IMR-90 (cell line): ENCODE data around the gene PDE11A. TPM values are rescaled to one million over a fixed set of nuclear protein-coding genes. Genes with fewer than 3 reads are reported as not detected.

Source experiments
- ATAC-seq: fragments of 200-7000 bp; cut with Tn5 transposase; 2 replicates; pipeline ENCODE4 v1.9.1; 2020; ENCODE audit warnings: low read depth, mild to moderate bottlenecking, moderate library complexity
- BruUV-seq: library from RNA; stranded (reverse); fragments of 400-500 nt; replicated peaks from 2 replicates; lab custom pipeline; 2021; lab: Mats Ljungman, UMichigan
- CTCF ChIA-PET: fragments of 300-600 bp; formaldehyde crosslinking; extraction: SDS; loops from one replicate; lab custom pipeline; 2021; ENCODE audit warnings: antibody characterized with exemption; lab: Yijun Ruan, JAX
- POLR2A ChIA-PET: fragments of 300-600 bp; sonication (Branson Sonifier 250); formaldehyde crosslinking; loops from one replicate; lab custom pipeline; 2022; ENCODE audit warnings: antibody characterized with exemption; ENCODE audit not compliant: unreplicated experiment; lab: Charles Lee
- DNase-seq: peaks from one replicate; pipeline ENCODE4 v3.0.0; 2013
- H2AFZ ChIP-seq: replicated peaks from 2 replicates; pipeline ENCODE3; 2013; ENCODE audit warnings: low read length, mild to moderate bottlenecking; ENCODE audit not compliant: poor library complexity
- H2AK5ac ChIP-seq: 2 replicates; pipeline ENCODE4 v1.6.1; 2013; ENCODE audit warnings: low read depth, low read length, inconsistent platforms
- H2AK9ac ChIP-seq: replicated peaks from 2 replicates; pipeline ENCODE3; 2013; ENCODE audit warnings: mild to moderate bottlenecking, low read depth, low read length, moderate library complexity; ENCODE audit not compliant: poor library complexity
- H2BK120ac ChIP-seq: 2 replicates; pipeline ENCODE4 v1.6.1; 2013; ENCODE audit warnings: low read depth, low read length, inconsistent platforms
- H2BK15ac ChIP-seq: 3 replicates; pipeline ENCODE4 v1.6.1; 2013; ENCODE audit warnings: low read depth, low read length, inconsistent platforms
- H2BK20ac ChIP-seq: 2 replicates; pipeline ENCODE4 v1.6.1; 2013; ENCODE audit warnings: low read depth, mild to moderate bottlenecking, inconsistent platforms, low read length, moderate library complexity
- H2BK5ac ChIP-seq: 2 replicates; pipeline ENCODE4 v1.6.1; 2013; ENCODE audit warnings: mild to moderate bottlenecking, low read depth, low read length, inconsistent platforms; ENCODE audit not compliant: poor library complexity, severe bottlenecking
- H3K14ac ChIP-seq: replicated peaks from 2 replicates; pipeline ENCODE4 v1.6.1; 2013; ENCODE audit warnings: low read depth, low read length, inconsistent platforms
- H3K18ac ChIP-seq: 2 replicates; pipeline ENCODE4 v1.6.1; 2013; ENCODE audit warnings: low read depth, low read length, control low read depth
- H3K23ac ChIP-seq: 2 replicates; pipeline ENCODE4 v1.6.1; 2013; ENCODE audit warnings: low read depth, low read length, inconsistent platforms
- H3K27ac ChIP-seq: 2 replicates; pipeline ENCODE4 v1.5.1; 2013; ENCODE audit warnings: mild to moderate bottlenecking, control low read depth, low read length; ENCODE audit not compliant: insufficient read depth
- H3K27me3 ChIP-seq: 2 replicates; pipeline ENCODE4 v1.6.1; 2013; ENCODE audit warnings: low read length; ENCODE audit not compliant: control insufficient read depth, insufficient read depth
- H3K36me3 ChIP-seq: 2 replicates; pipeline ENCODE4 v1.6.1; 2013; ENCODE audit warnings: low read length, mixed read lengths; ENCODE audit not compliant: control insufficient read depth, insufficient read depth
- H3K4ac ChIP-seq: 2 replicates; pipeline ENCODE4 v1.6.1; 2013; ENCODE audit warnings: low read depth, low read length, inconsistent platforms
- H3K4me1 ChIP-seq: 2 replicates; pipeline ENCODE4 v1.6.1; 2013; ENCODE audit warnings: low read length, mixed read lengths; ENCODE audit not compliant: control insufficient read depth, insufficient read depth
- H3K4me2 ChIP-seq: 2 replicates; pipeline ENCODE4 v1.6.1; 2013; ENCODE audit warnings: low read depth, mild to moderate bottlenecking, control low read depth, low read length, moderate library complexity
- H3K4me3 ChIP-seq: 2 replicates; pipeline ENCODE4 v1.5.1; 2013; ENCODE audit warnings: low read depth, mild to moderate bottlenecking, control low read depth, low read length, moderate library complexity; ENCODE audit not compliant: insufficient read depth
- H3K56ac ChIP-seq: 2 replicates; pipeline ENCODE4 v1.6.1; 2013; ENCODE audit warnings: low read length, inconsistent platforms; ENCODE audit not compliant: insufficient read depth; ENCODE audit errors: extremely low read depth
- H3K79me1 ChIP-seq, 2 experiments: 2 replicates each; pipeline ENCODE4 v1.6.1; 2013; ENCODE audit warnings: low read length in 2 of 2, inconsistent platforms in 1 of 2, low read depth in 1 of 2
- H3K9ac ChIP-seq: 2 replicates; pipeline ENCODE4 v1.6.1; 2013; ENCODE audit warnings: low read depth, low read length, control low read depth
- H3K9me1 ChIP-seq: 2 replicates; pipeline ENCODE4 v1.6.1; 2013; ENCODE audit warnings: low read length, inconsistent platforms; ENCODE audit not compliant: insufficient read depth
- H3K9me3 ChIP-seq: 2 replicates; pipeline ENCODE4 v1.6.1; 2013; ENCODE audit warnings: low read length; ENCODE audit not compliant: control insufficient read depth, insufficient read depth
- H4K20me1 ChIP-seq: 2 replicates; pipeline ENCODE4 v1.6.1; 2013; ENCODE audit warnings: low read length, inconsistent platforms; ENCODE audit not compliant: insufficient read depth
- H4K5ac ChIP-seq: 2 replicates; pipeline ENCODE4 v1.6.1; 2013; ENCODE audit warnings: mild to moderate bottlenecking, low read depth, low read length, control low read depth
- H4K8ac ChIP-seq, 2 experiments: 2 replicates each; pipeline ENCODE4 v1.6.1; 2013; ENCODE audit warnings: low read depth in 2 of 2, low read length in 2 of 2, control low read depth in 1 of 2, inconsistent platforms in 1 of 2
- H4K91ac ChIP-seq: 2 replicates; pipeline ENCODE4 v1.6.1; 2013; ENCODE audit warnings: low read depth, low read length, inconsistent platforms; ENCODE audit not compliant: insufficient read depth
- CTCF ChIP-seq: conservative IDR thresholded peaks from 2 replicates; pipeline ENCODE4 v1.5.1; 2012; ENCODE audit warnings: mild to moderate bottlenecking, low read depth, low read length, improper control_type of control experiment
- MAFK ChIP-seq: IDR thresholded peaks from 2 replicates; pipeline ENCODE4 v1.6.1; 2012; ENCODE audit warnings: low read depth, low read length, improper control_type of control experiment
- MXI1 ChIP-seq: IDR thresholded peaks from 2 replicates; pipeline ENCODE4 v1.6.1; 2012; ENCODE audit warnings: low read depth, mild to moderate bottlenecking, low read length, moderate library complexity, borderline replicate concordance
- POLR2A ChIP-seq: IDR thresholded peaks from 2 replicates; pipeline ENCODE4 v1.6.1; 2012; ENCODE audit warnings: mild to moderate bottlenecking, low read depth, low read length
- RFX5 ChIP-seq: IDR thresholded peaks from 2 replicates; pipeline ENCODE4 v1.8.0; 2012; ENCODE audit warnings: low read depth, mild to moderate bottlenecking, low read length, moderate library complexity
- SMC3 ChIP-seq: fragments of 150-350 bp; IDR thresholded peaks from 2 replicates; pipeline ENCODE4 v1.6.1; 2016; ENCODE audit warnings: low read depth, mild to moderate bottlenecking, antibody characterized with exemption, low read length, moderate library complexity
- dilution Hi-C: fragments of 300-500 bp; cut with HindIII; formaldehyde crosslinking; loops from one replicate; pipeline ENCODE4 v1.14.3; 2018; ENCODE audit warnings: low sequenced_read_pairs; ENCODE audit not compliant: unreplicated experiment
- in situ Hi-C: fragments of 300-500 bp; cut with MboI; formaldehyde crosslinking; loops from 3 replicates; pipeline ENCODE4 v1.14.3; 2019; ENCODE audit warnings: low sequenced_read_pairs, inconsistent platforms, mixed read lengths
- intact Hi-C: fragments of 100-400 bp; cut with micrococcal nuclease; formaldehyde crosslinking; loops from 2 replicates; pipeline ENCODE4 v1.10.0; 2022
- polyA plus RNA-seq, 3 experiments: library from polyadenylated mRNA; depleted of rRNA; stranded (reverse); fragments of >200 nt; gene quantifications; 2 replicates each; pipeline ENCODE4 v1.2.3, GENCODE V29; 2012; ENCODE audit warnings: low replicate concordance in 1 of 3
- total RNA-seq: library from RNA; depleted of rRNA; stranded (reverse); fragments of >200 nt; gene quantifications from 2 replicates; pipeline ENCODE4 v1.2.3, GENCODE V29; 2012

The PDE11A gene
- total and polyA plus RNA-seq, 2 of the 4 experiments (the other 2 are of a cell fraction): 0.21 to 0.72 TPM

GRCh38 chr2:177806025-177806424 lies 266.6 kb downstream of the PDE11A start:
- DNase-seq (no peak), ATAC-seq (no peak)
- no peak overlapping the region for H3K4me2 ChIP-seq
- no peak overlapping the region for H2BK20ac ChIP-seq
- dilution Hi-C loops (no loop called here), in situ Hi-C loops (no loop called here), intact Hi-C loops (no loop called here)
- BruUV-seq: no TSS peak
- no peak for TF ChIP-seq MXI1
- no peak for TF ChIP-seq MAFK
- no peak for TF ChIP-seq SMC3
- no peak for TF ChIP-seq RFX5
- TF ChIP-seq POLR2A: no peak
- TF ChIP-seq CTCF: no peak
- H4K8ac ChIP-seq: no peak overlapping the region
- ChIA-PET POLR2A (no interaction called here), CTCF (no interaction called here)
- no peak overlapping the region for H3K14ac ChIP-seq
- H2AK9ac ChIP-seq: no peak overlapping the region
- no peaks in the 10 kb centered on the region for H3K9me3 ChIP-seq
- H4K91ac ChIP-seq: no peak overlapping the region
- no peak overlapping the region for H2BK5ac ChIP-seq
- H2BK120ac ChIP-seq: no peak overlapping the region
- no peak overlapping the region for H3K18ac ChIP-seq
- no peak overlapping the region for H3K4ac ChIP-seq
- no peaks in the 10 kb centered on the region for H3K4me1 ChIP-seq
- H3K36me3 ChIP-seq: no peaks in the 10 kb centered on the region
- H3K56ac ChIP-seq: no peak overlapping the region
- H3K79me1 ChIP-seq: no peaks in the 10 kb centered on the region
- H3K27me3 ChIP-seq: no peaks in the 10 kb centered on the region
- no peak overlapping the region for H2BK15ac ChIP-seq
- H2AK5ac ChIP-seq: no peak overlapping the region
- no peak overlapping the region for H2AFZ ChIP-seq
- no peak overlapping the region for H4K5ac ChIP-seq
- H3K9ac ChIP-seq: no peak overlapping the region
- no peak overlapping the region for H3K4me3 ChIP-seq
- H3K23ac ChIP-seq: no peak overlapping the region
- H4K20me1 ChIP-seq: no peaks in the 10 kb centered on the region
- H3K27ac ChIP-seq: no peak overlapping the region
- no peaks in the 10 kb centered on the region for H3K9me1 ChIP-seq
